Esophagus (tissue), 2 donors: ENCODE measurements around the gene TGFB1I1. TPM values are rescaled to one million over a fixed set of nuclear protein-coding genes. Genes with fewer than 3 reads are reported as not detected.
"Not testable (repeated sequence)": the region's sequence is repeated elsewhere in the genome, so short reads cannot be mapped to it uniquely, and the experiment has no call there.

Experiments used
- H3K27ac ChIP-seq, 2 donors: one replicate each; pipeline ENCODE4 v1.5.1; 2013; ENCODE audit warnings: low read depth in 2 of 2, mild to moderate bottlenecking in 2 of 2, inconsistent platforms in 1 of 2, low read length in 1 of 2, moderate library complexity in 1 of 2
- H3K27me3 ChIP-seq, 2 donors: one replicate each; pipeline ENCODE4 v1.6.1; 2013; ENCODE audit warnings: low read length in 2 of 2, control low read depth in 1 of 2, mild to moderate bottlenecking in 1 of 2; ENCODE audit not compliant: insufficient read depth in 2 of 2, control insufficient read depth in 1 of 2
- H3K36me3 ChIP-seq, 2 donors: one replicate each; pipeline ENCODE4 v1.6.1; 2013; ENCODE audit warnings: low read length in 1 of 2; ENCODE audit not compliant: control insufficient read depth in 2 of 2, insufficient read depth in 2 of 2
- H3K4me1 ChIP-seq, 2 donors: one replicate each; pipeline ENCODE4 v1.6.1; 2013; ENCODE audit warnings: low read length in 1 of 2; ENCODE audit not compliant: control insufficient read depth in 2 of 2, insufficient read depth in 2 of 2
- H3K4me3 ChIP-seq, 2 donors: one replicate each; pipeline ENCODE4 v1.5.1; 2013; ENCODE audit warnings: low read length in 2 of 2, mild to moderate bottlenecking in 2 of 2, low read depth in 1 of 2, moderate library complexity in 1 of 2
- H3K9me3 ChIP-seq, 2 donors: one replicate each; pipeline ENCODE4 v1.6.1; 2013; ENCODE audit warnings: mild to moderate bottlenecking in 2 of 2, low read depth in 1 of 2, low read length in 1 of 2, moderate library complexity in 1 of 2; ENCODE audit not compliant: control insufficient read depth in 2 of 2, insufficient read depth in 1 of 2
- WGBS, 2 donors: extraction: QIAGEN DNeasy Blood & Tissue Kit; methylation state at CpG; one replicate each; pipeline ENCODE4 v1.1.7; 2013; 5-methylcytosine and 5-hydroxymethylcytosine counted together
- polyA plus RNA-seq, 2 donors: library from polyadenylated mRNA; stranded (reverse); fragments of 200-250 nt; gene quantifications; one replicate each; pipeline ENCODE4 v1.2.3, GENCODE V29; 2013
- donor health status: healthy with polysubstance abuse.
- donor health status: Bipolar disorder and iron deficiency.

TGFB1I1 gene
- polyA plus RNA-seq, 2 donors, result 13.5 to 28.2 TPM

GRCh38 chr16:31491778-31492418 is 19.9 kb downstream of the TGFB1I1 start:
- no peaks in the 10 kb centered on the region for H3K27me3 ChIP-seq
- H3K4me1 ChIP-seq, result peaks cover 12 to 17% of the 10 kb centered on the region in 2 donors
- WGBS, 2 donors, result 90 to 92% methylated on average over 8 of the region's 8 CpGs
- H3K27ac ChIP-seq, result no peak overlapping the region
- H3K4me3 ChIP-seq, result no peak overlapping the region
- H3K9me3 ChIP-seq, result no peaks in the 10 kb centered on the region
- peaks cover 18 to 33% of the 10 kb centered on the region in 2 donors for H3K36me3 ChIP-seq

- WGBS, 2 donors, result 94 to 96% methylated on average over 18 of the region's 18 CpGs
- Histone ChIP-seq H3K36me3 (peaks cover 24 to 41% of the 10 kb centered on the region in 2 donors), H3K27me3 (no peaks in the 10 kb centered on the region), H3K27ac (no peak overlapping the region), H3K4me3 (no peak overlapping the region), H3K4me1 (peaks cover 0 to 5% of the 10 kb centered on the region in 2 donors), H3K9me3 (peaks cover 0 to 1% of the 10 kb centered on the region in 2 donors)
These were observed 21.7 kb downstream of the TGFB1I1 start for GRCh38 chr16:31493506-31494125.

GRCh38 chr16:31496670-31497069 is 24.7 kb downstream of the TGFB1I1 start:
- no peak overlapping the region for H3K27ac ChIP-seq
- H3K27me3 ChIP-seq, result no peaks in the 10 kb centered on the region
- H3K4me3 ChIP-seq, result no peak overlapping the region
- H3K4me1 ChIP-seq, result no peaks in the 10 kb centered on the region
- WGBS, 2 donors, result 87 to 92% methylated on average over 10 of the region's 10 CpGs
- peaks cover 28 to 43% of the 10 kb centered on the region in 2 donors for H3K36me3 ChIP-seq
- H3K9me3 ChIP-seq, result peaks cover 0 to 2% of the 10 kb centered on the region in 2 donors

GRCh38 chr16:31498493-31498892 is 26.5 kb downstream of the TGFB1I1 start:
- Histone ChIP-seq H3K4me1 (no peaks in the 10 kb centered on the region), H3K4me3 (no peak overlapping the region), H3K9me3 (peaks cover 0 to 2% of the 10 kb centered on the region in 2 donors), H3K27me3 (no peaks in the 10 kb centered on the region), H3K27ac (no peak overlapping the region), H3K36me3 (peaks cover 19 to 25% of the 10 kb centered on the region in 2 donors)
- 97 to 98% methylated on average over 8 of the region's 8 CpGs for WGBS, 2 donors

GRCh38 chr16:31499928-31500327 is 28.0 kb downstream of the TGFB1I1 start:
- H3K4me1 ChIP-seq, result no peaks in the 10 kb centered on the region
- WGBS, 2 donors, result 93 to 95% methylated on average over 8 of the region's 8 CpGs

GRCh38 chr16:31501226-31501965 is 29.4 kb downstream of the TGFB1I1 start:
- peaks cover 0 to 2% of the 10 kb centered on the region in 2 donors for H3K9me3 ChIP-seq
- H3K4me3 ChIP-seq, result no peak overlapping the region
- 75 to 76% methylated on average over 3 of the region's 3 CpGs for WGBS, 2 donors
- peaks cover 13 to 18% of the 10 kb centered on the region in 2 donors for H3K36me3 ChIP-seq
- no peaks in the 10 kb centered on the region for H3K27me3 ChIP-seq
- H3K4me1 ChIP-seq, result no peaks in the 10 kb centered on the region
- no peak overlapping the region for H3K27ac ChIP-seq

More at GRCh38 chr16:31499928-31500327, 28.0 kb downstream of the TGFB1I1 start:
- H3K27ac ChIP-seq, result no peak overlapping the region
- peaks cover 0 to 2% of the 10 kb centered on the region in 2 donors for H3K9me3 ChIP-seq
- H3K4me3 ChIP-seq, result no peak overlapping the region
- H3K27me3 ChIP-seq, result no peaks in the 10 kb centered on the region
- H3K36me3 ChIP-seq, result peaks cover 19 to 23% of the 10 kb centered on the region in 2 donors

GRCh38 chr16:31501966-31502348 is 30.0 kb downstream of the TGFB1I1 start:
- Histone ChIP-seq H3K27me3 (no peaks in the 10 kb centered on the region), H3K27ac (no peak overlapping the region), H3K9me3 (peaks cover 0 to 2% of the 10 kb centered on the region in 2 donors), H3K4me3 (no peak overlapping the region), H3K4me1 (no peaks in the 10 kb centered on the region), H3K36me3 (peaks cover 11 to 13% of the 10 kb centered on the region in 2 donors)
- WGBS, 2 donors, result 77 to 84% methylated on average over 4 of the region's 4 CpGs

GRCh38 chr16:31502981-31503380 is 31.0 kb downstream of the TGFB1I1 start:
- Histone ChIP-seq H3K27ac (no peak overlapping the region), H3K4me1 (no peaks in the 10 kb centered on the region), H3K27me3 (no peaks in the 10 kb centered on the region), H3K4me3 (no peak overlapping the region), H3K36me3 (peaks cover 9 to 10% of the 10 kb centered on the region in 2 donors), H3K9me3 (peaks cover 0 to 2% of the 10 kb centered on the region in 2 donors)

GRCh38 chr16:31503555-31503954 is 31.6 kb downstream of the TGFB1I1 start:
- not testable (repeated sequence) for H3K4me1 ChIP-seq, H3K27ac ChIP-seq, H3K4me3 ChIP-seq, H3K9me3 ChIP-seq, H3K36me3 ChIP-seq, H3K27me3 ChIP-seq
- 93 to 96% methylated on average over 8 of the region's 8 CpGs for whole genome bisulfite sequencing, 2 donors
